Fibroblast of mammary gland (primary cell): ENCODE data around the gene IMMT.

ENCODE experiments used
- DNase-seq: peaks from one replicate; pipeline ENCODE4 v3.0.0-alpha.2; 2010; ENCODE audit warnings: low read depth
- H3K4me3 ChIP-seq: 2 replicates; pipeline ENCODE4 v1.5.1; 2011; ENCODE audit warnings: low read depth, mild to moderate bottlenecking, low read length, moderate library complexity; ENCODE audit not compliant: control insufficient read depth
- CTCF ChIP-seq: conservative IDR thresholded peaks from 2 replicates; pipeline ENCODE4 v1.5.1; 2011; ENCODE audit warnings: low read depth, low read length, inconsistent platforms; ENCODE audit not compliant: control insufficient read depth, insufficient read depth

Gene IMMT

GRCh38 chr2:86221066-86221684 is 25.9 kb upstream of the IMMT start:
- peak; percentile 71 for DNase-seq
- H3K4me3 ChIP-seq = no peak overlapping the region
- peak; percentile 96 for TF ChIP-seq CTCF

- H3K4me3 ChIP-seq = no peak overlapping the region
- no peak for DNase-seq
- TF ChIP-seq CTCF = no peak
Measured at GRCh38 chr2:86219896-86220295, 24.6 kb upstream of the IMMT start.

- TF ChIP-seq CTCF = no peak
- no peak overlapping the region for H3K4me3 ChIP-seq
- DNase-seq = no peak
Measured at GRCh38 chr2:86218124-86218523, 22.9 kb upstream of the IMMT start.

GRCh38 chr2:86216575-86217555 is 21.6 kb upstream of the IMMT start:
- DNase-seq = peak; percentile 80
- no peak for TF ChIP-seq CTCF
- H3K4me3 ChIP-seq = peak overlapping the region; percentile 29

GRCh38 chr2:86214503-86214832 is 19.2 kb upstream of the IMMT start:
- TF ChIP-seq CTCF = no peak
- DNase-seq = no peak
- H3K4me3 ChIP-seq = no peak overlapping the region

GRCh38 chr2:86213699-86214502 is 18.6 kb upstream of the IMMT start:
- no peak overlapping the region for H3K4me3 ChIP-seq
- no peak for TF ChIP-seq CTCF
- no peak for DNase-seq
